Measurements from ENCODE around the gene KTI12.
"Not testable (repeated sequence)": the region's sequence is repeated elsewhere in the genome, so short reads cannot be mapped to it uniquely, and the experiment has no call there.

Gene KTI12
- 0.92 to 5.4 (median 3.1) reads per million in 18 experiments for total RNA-seq

DNA sequence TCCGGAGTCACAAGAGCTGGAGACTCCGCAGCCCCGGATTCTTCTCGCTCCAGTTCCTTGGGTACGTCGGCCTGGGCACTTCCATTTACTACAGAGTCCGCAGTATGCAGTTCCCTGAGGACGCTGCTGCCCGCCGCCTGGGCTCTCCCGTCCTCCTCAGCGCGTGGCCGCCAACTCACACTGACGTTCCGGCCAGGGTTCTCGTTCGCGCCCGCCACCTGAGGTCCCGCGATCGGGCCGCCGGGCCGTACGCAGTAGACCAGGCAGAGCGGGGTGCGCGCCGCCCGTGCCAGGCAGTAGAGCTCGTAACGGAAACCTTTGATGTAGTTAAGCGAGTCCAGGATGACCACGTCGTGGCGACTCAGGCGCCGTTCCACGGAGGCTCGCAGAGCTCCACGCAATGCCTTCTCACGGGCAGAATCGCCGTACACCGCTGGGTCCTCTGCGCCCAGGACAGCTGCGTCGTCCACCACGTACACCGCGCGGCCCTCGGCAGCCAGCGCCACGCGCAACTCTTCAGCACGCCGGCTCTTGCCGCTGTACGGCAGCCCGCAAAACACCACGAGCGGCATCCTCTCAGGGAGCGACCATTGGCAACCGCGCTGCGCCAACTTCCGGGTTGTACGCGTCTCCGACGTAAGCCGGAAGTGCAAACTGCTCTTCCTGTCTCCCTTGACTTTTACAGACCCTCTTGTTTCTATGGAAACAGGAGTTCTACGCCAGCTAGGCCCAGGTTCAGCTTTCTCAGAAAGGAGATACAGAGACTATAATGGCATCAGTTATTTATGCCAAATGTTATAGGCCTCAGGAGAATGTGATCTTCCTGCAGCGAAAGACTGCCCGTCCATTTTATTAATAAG is at the start of gene KTI12:
TSS of gene KTI12 (minus strand) at position 621 of the 860 bp plus-strand sequence. CDS start at position 572, 49 bp downstream.
- peak; percentile 86 to 92 for DNase-seq

GRCh38 chr1:52080014-52080415 is 46.4 kb upstream of the KTI12 start:
- no peak for DNase-seq

- not testable (repeated sequence) for DNase-seq
Observed at GRCh38 chr1:52077277-52077676, 43.7 kb upstream of the KTI12 start.

DNA sequence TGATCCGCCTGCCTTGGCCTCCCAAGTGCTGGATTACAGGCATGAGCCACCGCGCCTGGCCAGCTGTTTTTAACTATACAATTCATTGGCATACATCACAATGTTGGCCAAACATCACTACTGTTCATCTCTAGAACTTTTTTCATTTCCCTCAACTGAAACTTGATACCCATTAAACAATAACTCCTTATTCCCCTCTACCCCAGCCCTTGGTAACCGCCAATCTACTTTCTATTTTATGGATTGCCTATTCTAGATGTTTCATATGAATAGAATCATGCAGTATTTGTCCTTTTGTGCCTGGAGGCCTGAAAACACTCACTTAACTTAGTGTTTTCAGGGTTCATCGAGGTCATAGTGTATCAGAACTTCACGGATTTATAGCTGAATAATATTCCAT is 38.7 kb upstream of the KTI12 start:
- DNase-seq = no peak

DNA sequence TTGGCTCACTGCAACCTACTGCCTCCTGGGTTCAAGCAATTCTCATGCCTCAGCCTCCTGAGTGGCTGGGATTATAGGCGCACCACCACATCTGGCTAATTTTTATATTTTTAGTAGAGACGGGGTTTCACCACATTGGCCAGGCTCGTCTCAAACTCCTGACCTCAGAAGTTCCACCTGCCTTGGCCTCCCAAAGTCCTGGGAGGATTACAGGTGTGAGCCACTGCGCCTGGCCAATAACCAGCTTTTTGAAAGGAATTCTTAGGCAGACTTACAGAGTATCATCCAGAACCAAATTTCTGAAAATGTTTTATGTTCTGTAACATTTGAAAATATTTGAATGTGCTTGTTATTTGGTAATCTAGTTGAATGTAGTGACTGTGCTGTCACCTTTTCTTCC is 37.1 kb upstream of the KTI12 start:
- no peak for DNase-seq

GRCh38 chr1:52063192-52063591 is 29.6 kb upstream of the KTI12 start:
- no peak for DNase-seq

- no peak for DNase-seq
Observed at GRCh38 chr1:52060822-52061221, 27.2 kb upstream of the KTI12 start.

DNA sequence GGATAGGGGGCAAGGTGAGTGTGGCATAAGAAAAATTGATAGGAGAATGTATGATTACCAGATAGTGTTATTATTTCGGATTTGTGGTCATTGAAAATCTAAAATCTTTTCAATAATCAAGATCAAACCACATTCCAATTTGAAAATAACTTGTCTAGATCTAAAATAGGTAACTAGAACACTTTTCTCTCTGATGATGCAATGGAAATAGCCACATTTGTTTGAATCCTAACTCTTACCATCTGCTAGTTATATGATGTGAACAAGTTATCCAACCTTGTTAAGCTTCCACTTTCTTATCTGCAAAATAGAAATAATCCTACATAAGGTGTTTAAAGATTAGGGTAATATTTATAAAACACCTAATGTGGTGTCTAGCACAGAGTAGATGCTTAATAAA is 26.3 kb upstream of the KTI12 start:
- DNase-seq = no peak

DNA sequence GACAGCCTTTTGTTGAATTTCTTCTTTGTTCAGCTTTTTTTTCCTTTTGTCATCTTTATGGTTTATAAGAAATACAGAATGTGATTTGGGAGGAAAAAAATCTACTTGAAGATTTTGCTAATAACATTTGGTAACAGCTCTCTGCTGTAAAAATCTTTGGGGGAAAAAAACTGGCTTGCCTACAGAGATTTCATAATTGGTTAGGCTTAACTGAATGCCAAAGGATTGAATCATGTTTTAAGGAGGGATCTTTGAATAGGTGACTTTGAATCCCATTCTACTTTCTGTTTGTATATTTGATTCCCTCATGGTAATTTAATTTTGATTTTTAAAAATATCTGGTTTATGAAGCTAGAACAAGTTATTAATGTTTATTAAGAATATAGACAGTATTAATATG is 25.7 kb upstream of the KTI12 start:
- DNase-seq = no peak

DNA sequence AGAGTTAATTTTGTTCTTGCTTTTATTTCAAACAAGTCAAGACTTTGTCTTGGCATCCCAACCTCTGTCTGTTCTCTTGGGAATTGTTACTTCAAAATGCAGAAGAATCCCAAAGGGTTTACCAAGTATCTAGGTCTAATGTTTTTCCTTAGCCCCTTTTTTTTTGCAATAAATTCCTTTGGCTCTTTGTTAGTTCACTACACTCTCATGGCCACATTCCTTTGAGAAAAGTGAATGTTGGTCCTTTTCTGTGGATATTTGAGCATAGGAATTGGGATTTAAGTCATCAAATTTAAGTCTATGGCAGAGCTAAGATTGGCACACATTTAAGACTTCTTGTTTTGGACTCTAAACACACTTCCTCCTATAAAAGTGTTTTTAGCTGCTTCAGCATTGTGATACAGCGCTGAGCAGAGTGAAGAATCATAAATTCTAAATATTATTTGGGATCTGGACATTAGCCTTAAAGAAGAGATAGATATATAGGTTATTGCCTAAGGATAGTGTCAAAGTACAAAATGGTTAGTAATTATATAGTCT is 24.3 kb upstream of the KTI12 start:
- DNase-seq = peak; percentile 18 to 46

DNA sequence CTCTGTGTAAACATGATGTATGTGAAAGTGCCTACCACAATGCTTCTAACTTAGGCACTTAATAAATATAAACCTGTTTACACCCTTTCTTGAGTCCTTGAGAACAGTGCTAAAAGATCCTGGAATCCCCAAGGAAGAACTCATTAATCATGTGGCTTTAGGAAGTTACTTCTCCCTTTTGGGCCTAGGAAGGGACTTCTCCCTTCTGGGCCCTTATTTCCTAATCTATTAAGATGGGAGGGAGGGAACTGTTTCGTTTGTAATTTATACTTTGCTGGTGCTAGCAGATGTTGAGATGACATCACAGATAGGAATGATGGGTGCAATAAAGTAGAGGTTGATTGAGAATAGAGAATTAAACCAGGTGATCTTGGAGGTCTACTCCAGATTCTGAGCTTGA is 23.6 kb upstream of the KTI12 start:
- peak; percentile 65 to 77 for DNase-seq

DNA sequence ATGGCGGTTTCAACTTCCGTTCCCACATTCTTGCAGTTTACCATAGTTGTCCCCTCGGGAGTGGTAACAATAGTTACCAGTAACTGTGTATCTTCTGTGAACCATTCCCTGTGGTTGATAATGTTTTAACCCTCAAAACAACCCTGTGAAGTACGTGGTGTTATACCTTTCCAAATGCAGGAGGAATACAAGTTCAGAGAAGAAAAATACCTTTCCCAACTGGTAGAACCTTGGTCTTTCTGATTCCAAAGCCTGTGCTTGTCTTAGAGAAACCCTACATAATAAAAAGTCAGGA is 23.3 kb upstream of the KTI12 start:
- no peak for DNase-seq

GRCh38 chr1:52056163-52056936 is 22.7 kb upstream of the KTI12 start, which contains the start of gene BTF3L4:
Gene BTF3L4, plus strand, starts transcription at chr1:52056295. Its CDS starts 3,553 bp downstream, at chr1:52059848.
- peak; percentile 89 to 93 for DNase-seq

GRCh38 chr1:52055866-52056162 is 22.2 kb upstream of the KTI12 start:
- no peak for DNase-seq

- DNase-seq = peak; percentile 86 to 89
Observed at GRCh38 chr1:52055066-52055865, 21.7 kb upstream of the KTI12 start, which contains the start of gene TXNDC12. Gene TXNDC12, minus strand, starts transcription at chr1:52055191. Its CDS starts 95 bp downstream, at chr1:52055096.

DNA sequence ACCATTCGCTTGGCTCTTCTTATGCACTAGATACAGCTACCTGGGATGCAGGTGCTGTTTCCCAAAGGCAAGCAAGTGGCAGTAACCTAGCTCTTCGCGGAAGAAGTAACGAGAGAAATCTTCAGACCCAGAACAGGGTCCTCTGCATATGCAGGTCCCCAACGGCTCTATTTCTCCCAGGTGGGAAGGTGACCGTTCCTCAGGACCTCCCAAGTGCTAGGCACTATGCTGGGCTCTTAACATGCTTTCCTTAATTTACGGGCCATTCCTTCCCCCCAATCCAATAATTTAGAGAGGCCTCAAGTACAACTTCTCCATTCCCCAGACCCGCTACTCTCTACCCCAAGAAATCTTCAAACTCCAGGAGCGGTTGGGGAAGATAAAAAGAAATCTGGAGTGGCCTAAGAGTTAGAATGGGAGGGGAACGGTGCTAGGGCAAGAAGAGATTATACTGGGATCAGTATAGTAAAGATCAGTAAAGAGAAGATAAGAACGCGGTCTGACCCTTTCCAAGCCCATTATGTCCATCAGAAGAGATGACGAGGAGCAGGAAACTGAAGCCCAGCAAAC is 21.0 kb upstream of the KTI12 start:
- DNase-seq = no peak

- DNase-seq = no peak
Observed at GRCh38 chr1:52053862-52054261, 20.3 kb upstream of the KTI12 start.

DNA sequence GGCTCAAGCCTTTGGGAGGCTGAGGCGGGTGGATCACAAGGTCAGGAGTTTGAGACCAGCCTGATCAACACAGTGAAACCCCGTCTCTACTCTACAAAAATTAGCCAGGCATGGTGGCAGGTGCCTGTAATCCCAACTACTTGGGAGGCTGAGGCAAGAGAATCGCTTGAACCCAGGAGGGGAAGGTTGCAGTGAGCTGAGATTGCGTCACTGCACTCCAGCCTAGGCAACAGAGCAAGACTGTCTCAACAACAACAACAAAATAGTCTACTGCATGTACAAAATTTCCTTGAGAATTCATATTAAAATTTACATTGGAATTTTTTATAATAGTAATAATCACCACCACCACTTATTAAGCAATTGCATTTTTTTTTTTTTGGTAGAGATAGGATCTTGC is 15.7 kb upstream of the KTI12 start:
- DNase-seq = not testable (repeated sequence)

DNA sequence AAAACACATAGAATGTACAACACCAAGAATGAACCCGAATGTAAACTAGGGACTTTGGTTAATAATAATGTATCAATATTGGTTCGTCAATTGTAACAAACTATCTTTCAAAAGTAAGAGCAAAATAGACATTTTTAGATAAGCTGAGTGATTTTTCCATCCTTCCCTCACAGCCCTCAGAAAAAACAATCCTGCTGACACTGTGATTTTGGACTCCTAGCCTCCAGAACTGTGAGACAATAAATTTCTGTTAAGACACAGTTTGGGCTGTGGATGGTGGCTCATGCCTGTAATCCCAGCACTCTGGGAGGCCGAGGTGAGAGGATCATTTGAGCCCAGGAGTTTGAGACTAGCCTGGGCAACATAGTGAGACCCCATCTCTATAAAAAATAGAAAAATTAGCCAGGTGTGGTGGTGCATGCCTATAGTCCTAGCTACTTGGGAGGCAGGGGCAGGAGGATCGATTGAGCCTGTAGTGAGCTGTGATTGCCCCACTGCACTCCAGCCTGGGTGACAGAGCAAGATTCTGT is 12.1 kb upstream of the KTI12 start:
- DNase-seq = not testable (repeated sequence)

DNA sequence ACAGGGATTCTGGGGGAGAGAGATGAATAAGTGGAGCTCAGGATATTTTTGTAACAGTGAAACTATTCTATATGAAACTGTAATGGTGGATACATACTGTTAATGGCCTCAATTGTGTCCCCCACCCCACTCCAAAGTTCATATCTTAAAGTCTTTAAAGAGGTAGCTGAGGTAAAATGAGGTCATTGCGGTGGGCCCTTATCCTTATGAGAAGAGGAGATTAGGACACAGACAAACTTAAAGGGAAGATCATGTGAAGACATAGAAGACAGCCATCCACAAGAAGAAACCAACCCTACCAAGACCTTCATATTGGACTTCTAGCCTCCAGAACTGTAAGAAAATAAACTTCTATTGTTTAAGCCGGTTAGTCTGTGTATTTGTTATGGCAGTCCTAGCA is 11.6 kb upstream of the KTI12 start:
- DNase-seq = no peak

GRCh38 chr1:52041551-52042185 is 8.1 kb upstream of the KTI12 start:
- no peak for DNase-seq

- DNase-seq = no peak
Observed at GRCh38 chr1:52037909-52038308, 4.3 kb upstream of the KTI12 start.
